HG03457 (cell line): ENCODE data around the gene SMOC1.

Experiments
- ATAC-seq: cut with Tn5 transposase; IDR thresholded peaks from one replicate; pipeline ENCODE4 v1.9.1; 2021; ENCODE audit warnings: moderate number of reproducible peaks; ENCODE audit not compliant: unreplicated experiment

Gene SMOC1

DNA sequence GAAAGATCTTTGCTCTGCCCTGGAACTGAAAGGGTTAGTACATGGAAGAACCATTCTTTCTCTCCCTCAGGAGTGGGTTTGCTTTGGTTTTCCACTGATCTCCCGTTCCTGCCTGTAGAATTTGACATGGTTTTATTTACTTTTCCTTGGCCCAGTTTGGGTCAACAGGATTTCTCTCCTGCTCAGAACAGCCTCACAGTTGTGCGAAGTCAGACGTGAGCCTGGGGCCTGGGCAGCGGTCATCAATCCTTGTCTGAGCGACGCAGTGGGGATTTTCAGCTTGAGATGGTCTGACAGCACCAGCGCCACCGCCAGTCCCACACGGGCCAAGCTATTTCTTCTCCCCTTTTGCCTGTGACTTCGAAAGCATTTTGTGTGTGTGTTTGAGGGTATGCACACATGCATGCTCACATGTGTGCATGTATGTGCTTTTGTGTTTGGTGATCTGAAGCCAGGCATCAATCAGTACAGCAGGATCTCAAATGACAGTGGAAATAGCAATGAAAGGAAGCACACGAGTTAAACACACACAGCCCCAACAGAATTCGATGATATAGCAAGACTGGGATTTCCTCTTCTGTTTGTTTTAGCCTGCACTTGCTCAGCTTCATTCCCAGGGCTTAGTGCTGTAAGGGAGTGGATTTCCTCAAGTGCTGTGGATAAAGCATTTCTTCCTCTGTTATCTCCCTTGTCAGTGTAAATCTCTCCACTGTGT, 58.3 kb downstream of the SMOC1 start:
- ATAC-seq: no peak

DNA sequence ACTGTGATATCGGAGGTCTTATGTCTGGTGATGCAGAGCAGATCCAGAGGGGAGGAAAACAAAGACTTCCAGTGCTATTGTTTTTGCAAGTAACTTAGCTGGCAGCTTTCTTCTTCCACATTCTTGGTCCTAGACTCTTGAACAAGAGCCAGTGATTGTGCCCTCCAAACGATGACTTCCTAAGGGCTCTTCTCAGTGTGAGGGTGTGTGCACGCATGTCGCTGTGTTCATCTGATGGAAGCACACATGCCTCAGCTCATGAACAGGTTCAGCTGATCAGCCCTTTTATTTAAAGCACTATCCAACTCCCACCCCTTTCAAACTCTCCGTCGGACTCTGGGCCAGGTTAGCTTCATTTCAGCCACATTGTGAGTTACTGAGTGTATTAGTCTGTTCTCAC, 59.5 kb downstream of the SMOC1 start:
- ATAC-seq: no peak

DNA sequence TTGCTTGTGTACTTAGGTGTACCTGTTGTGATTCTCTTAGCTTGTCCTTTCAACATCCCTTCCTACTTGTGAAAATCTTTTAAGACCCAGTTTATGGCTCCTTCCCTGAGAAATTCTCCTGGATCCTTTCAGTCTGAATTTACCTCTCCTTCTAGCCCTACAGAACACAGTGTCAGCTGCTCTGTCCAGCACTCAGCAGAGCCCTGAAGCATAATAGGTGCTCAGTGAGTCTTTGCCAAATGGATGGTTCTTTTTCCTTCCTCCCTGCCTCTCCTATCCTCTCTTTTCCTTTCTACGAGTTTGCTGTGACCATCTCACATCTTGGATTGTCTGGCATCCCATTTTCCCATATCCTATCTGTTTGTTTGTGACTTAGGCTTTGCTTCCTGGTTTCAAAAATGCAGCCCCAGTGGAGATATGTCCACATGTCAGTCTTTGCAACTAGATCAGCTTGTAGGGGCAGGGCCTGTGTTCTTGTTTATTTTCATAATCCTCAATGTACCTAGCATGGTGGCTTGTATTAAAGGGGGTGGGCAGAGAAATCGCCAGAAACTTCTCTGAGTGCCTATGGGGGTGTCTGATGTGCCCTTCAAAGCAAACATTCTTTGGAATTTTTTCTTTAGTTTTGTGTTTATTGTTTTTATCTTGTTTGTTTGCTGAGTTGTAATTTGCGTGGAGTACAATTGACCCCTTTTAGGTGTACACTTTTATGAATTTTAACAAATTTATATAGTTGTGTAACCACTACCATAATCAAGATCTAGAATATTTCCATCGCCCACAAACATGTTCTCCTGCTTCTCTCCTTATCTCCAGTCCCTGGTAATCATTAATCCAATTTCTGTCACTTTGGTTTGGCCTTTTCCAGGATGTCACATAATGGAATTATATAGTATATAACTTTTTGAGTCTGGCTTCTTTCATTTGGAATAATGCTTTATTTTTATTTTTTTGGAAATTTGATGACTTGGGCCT, 62.8 kb downstream of the SMOC1 start:
- no peak for ATAC-seq

DNA sequence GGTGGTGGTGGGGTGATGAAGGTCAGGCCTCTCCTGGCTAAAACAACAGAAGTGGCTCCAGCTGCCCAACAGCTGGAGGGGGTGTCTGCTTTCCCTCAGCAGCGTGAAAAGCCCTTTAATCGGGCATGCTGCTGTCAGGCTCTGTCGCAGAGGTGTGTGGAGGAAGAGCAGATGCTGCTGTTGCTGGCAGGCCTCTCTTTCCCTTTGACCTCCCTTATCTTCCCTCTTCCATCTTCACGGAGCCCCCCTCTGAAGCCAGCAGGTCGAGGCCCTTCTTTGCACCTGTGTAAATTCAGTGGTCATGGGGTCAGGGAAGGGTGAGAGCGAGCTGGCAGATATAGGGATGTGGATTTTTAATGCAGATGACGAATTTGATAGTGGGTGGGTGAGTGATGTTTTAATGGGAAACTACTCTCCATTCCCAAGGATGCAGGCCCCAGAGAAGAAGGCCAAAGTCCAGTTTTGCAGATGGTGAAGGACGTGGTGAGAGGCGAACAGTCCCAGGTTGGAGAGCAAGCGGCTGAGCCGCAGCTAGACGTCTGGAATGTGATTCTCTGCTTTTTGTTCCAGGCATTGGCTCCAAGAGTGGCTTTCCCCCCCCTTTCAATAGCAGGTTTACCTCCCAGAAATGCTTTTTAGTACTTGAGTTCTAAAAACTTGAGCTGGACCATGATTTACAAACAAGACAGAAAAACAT, 64.0 kb downstream of the SMOC1 start:
- ATAC-seq: no peak

DNA sequence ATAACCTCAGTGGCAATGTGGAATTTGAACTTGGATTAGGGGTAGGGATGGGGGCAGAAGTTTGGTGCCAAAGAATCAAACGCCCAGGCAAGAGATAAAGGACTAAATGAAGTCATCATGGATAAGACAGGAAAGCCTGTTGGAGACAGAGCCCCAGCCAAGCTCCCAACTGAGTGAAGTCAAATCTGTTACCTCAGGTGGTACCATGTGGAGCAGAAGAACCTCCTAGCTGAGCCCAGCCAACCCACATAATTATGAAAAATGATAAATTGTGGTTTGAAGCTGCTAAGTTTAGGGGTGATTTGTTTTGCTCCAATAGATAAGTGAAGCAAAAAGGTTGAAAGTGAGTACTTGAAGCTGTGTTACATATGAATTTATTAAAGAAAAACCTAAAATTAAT, 66.1 kb downstream of the SMOC1 start:
- ATAC-seq: no peak

DNA sequence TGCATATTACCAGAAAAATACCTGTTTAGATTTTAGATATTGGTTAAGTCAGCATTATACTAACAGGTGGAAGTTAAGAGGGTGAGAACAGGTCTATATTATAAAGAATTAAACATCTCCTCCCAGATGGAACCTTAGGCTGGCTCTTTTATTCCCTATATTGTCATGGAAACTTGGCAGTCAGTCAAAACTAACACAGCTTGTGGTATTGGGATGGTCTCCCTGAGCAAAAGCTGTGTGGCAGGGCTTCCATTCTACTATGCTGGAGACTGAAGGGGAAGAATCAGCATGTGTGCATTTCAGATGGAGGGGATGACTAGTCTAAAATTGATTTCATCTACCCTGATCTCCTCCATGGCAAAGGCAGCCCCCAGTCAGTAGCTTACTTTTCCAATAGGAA, 66.7 kb downstream of the SMOC1 start:
- ATAC-seq: no peak

DNA sequence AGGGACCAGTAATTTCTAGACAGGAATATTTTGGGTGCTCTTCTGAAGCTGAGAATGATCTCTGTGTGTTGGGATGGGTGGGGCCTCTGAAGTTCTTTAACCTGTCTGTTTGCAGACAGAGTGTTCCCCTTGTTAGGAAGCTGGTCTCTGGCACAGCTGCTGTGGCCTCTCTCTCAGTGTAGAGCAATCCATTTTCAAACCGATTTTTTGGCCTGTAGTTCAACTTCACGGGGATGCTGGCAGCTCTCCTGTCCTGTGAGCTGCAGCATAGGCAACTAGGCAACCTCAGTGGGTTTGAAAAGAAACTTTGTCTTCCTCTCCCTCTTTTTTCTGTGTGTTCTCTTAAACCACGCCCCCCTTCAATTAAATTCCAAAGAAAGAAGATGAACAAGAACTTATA, 69.1 kb downstream of the SMOC1 start:
- no peak for ATAC-seq

DNA sequence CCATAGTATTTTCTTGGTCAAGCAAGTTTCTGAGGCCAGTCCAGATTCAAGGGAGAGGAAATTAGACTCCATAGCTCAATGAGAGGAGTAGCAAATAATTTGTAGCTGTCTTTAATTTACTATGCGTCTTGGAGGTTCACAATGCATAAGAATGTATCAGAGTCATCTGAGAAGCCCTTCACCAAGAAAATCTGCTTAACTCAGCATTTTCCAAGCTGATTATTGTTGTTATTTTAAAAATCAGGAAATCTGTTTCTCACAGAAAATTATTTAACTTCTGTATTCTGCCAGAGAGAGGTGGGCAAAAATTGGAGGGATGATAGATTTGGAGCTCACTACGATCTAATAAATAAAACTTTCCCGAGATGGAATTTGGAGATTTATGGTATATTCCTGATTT, 72.0 kb downstream of the SMOC1 start:
- ATAC-seq: no peak

DNA sequence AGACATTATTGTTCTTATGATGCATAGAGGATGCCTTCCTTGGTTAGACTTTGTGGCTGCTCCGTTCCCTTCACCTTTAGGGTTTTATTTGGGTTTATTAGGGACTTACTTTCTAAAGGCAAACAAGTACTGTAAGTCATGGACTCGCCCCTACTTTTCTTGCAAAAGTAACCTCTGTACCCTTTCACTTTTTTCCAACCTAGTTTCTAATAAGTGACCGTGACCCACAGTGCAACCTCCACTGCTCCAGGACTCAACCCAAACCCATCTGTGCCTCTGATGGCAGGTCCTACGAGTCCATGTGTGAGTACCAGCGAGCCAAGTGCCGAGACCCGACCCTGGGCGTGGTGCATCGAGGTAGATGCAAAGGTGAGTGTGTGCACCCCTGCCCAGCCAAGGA, 72.7 kb downstream of the SMOC1 start:
- no peak for ATAC-seq

DNA sequence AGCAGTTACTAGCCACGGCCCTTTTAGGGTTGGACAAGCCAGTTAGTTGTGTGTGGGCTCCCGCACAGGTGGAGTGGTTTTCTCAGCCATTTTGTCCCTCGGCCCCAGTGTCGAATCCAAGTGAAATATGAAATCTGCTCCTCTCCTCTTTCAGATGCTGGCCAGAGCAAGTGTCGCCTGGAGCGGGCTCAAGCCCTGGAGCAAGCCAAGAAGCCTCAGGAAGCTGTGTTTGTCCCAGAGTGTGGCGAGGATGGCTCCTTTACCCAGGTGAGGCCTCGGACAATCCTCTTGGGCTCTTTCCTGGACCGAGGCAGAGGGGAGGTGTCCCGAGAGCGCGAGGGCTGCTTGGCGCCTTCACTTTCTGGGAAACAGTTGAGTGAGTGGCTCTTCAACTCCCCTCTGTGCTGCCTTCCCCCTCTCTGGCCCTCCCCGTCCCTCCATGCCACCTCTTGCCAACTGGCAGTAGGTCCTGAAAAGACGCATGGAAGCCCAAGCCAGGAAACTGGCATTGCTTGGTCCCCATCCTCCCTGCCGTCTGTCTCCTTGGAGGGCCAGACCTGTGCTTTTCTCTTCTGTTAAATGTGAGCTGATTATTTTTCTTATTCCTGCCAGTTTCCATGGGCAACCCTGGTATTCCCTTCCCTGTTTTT, 74.2 kb downstream of the SMOC1 start:
- ATAC-seq: no peak

DNA sequence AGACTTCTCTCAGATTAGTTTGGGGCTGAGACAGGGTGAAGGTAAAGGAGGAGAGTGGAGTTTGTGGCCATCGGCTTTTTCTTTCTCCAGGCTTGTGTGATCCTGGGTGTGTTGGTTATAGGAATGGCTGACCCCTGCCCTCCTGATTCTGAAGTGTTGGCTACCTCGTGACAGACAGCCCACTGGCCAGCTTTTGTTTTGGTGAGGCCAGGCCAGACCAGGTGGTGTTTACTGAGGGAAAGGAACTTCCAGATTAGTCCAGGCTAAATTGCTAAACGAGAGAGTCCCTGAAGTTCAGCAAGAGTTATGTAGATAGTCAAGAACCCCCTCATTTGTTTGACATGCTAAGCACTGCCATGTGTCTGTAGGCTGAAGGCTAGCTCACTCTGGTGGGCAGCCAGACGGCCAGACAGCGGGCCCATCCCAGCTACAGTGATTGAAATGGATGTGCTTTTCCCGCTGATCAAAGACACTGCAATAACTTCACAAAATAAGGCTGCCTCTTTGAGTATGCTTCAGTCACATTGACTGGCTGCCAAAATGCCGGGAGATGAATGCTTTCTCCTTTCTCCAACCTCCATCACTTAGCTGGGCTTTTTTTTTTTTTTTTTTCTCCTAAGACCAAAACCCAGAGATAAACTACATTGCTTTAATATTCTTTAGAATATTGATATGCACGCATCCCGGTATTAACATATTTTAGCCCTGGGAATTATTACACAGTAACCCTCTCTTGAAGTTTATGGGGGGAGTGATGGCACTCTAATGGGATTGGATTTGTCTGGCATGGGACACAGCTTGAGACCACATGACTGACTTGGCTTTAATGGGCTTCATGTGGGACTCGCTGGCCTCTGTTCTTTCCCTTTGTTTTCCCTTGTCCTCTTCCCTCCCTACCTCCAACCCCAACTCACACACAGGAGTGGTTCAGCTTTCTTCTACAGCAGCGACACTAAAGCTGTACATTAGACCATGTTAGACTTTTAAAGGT, 76.9 kb downstream of the SMOC1 start:
- no peak for ATAC-seq

DNA sequence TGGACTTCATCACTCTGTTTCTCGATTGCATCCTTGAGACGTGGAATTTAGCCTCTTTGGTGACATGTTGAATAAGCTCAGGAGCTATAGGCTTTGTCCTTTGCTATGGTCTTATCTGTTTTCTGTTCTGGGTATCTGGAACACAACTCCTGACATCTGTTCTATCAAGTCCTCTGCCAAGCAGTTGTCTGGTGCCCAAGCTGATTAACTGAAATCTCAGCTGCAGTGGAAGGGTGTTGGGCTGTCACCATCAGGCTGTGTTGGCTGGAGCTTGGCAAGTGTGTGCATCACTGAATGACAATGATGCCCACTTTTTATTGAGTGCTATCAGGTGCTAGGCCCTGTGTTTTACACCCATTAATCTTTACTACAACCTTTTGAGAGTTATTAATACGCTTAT, 77.8 kb downstream of the SMOC1 start:
- ATAC-seq: no peak

DNA sequence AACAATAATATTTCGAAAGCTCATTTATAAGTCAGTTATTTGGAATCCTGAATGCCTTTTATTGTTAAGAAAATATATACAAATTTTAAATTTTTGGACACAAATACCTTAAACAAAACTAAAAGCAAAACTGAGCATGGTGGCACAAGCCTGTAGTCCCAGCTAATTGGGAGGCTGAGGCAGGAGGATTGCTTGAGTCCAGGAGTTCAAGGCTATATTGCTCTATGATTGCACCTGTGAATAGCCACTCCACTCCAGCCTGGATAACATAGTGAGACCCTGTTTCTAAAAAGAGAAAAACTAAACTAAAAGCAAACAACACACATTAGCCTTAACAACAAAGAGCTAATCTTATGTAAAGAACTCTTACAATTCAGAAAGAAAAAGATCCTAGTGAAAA, 78.8 kb downstream of the SMOC1 start:
- no peak for ATAC-seq

DNA sequence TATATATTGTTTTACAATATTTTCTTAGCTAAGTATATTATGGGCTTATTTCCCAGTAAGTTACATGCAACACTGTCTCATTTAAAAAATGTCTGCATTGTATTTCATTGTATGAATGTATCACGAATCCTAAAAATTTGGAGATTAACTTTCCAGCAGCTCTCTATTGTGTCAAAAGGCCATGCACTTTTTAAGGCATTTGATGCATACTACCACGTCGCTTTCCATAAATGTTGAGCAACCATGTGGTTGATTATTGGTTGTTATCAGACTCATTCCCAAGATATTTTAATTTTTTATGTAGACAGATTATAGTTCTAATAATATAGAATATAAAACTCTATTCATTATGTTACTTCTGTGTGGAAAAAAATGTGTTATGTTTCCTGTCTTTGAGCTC, 79.9 kb downstream of the SMOC1 start:
- no peak for ATAC-seq

DNA sequence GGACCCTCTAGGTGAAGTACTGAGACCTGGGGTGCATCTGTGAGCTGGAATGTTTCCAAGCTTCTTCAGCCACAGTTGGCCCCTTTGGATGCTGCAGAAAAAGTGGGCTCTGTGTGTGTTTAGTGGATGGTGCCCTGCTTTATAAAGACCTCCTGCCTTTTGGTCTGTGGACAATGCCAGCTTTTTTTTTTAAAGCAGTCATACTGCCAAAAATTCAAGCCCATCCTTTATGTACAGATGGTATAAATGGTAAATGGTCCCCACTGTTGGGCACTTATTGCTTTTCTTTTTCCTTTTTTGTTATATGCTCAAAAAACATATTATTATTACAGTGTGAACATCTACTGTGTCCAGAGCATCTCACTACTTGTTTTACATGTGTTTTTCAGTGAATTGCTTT, 81.1 kb downstream of the SMOC1 start:
- ATAC-seq: no peak

DNA sequence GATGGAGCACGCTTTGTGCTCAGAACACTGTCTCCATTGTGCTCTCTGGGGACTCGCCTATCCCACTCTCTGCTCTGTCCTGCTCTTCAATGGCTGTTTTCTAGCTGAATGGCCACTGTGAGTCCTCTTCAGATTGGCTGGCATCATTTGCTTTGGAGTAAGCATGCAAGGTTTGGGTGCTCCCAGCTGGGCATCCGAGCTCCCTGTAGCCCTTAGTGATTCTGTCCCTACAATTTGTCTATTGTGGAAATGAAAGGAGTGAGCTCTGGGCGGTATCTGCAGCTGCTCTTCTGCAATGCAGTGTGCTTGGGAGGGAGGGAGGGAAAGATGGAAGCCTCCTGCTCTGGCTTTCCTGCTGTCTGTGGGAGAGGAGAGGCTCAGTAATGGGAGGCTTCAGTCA, 84.8 kb downstream of the SMOC1 start:
- ATAC-seq: no peak

DNA sequence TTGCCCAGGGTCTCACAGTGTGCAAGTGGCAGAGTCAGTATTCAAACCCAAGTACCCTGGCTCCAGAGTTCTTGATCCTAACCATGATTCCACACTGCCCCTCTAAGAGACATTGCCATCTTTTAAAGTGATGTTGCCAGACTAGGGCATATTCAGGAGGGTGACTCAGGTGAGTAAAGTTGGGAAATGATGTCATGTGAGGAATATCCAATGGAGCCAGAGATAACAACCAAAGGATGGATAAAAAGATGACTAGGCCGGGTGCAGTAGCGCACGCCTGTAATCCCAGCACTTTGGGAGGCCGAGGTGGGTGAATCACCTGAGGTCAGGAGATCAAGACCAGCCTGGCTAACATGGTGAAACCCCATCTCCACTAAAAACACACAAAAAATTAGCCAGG, 85.6 kb downstream of the SMOC1 start:
- no peak for ATAC-seq

DNA sequence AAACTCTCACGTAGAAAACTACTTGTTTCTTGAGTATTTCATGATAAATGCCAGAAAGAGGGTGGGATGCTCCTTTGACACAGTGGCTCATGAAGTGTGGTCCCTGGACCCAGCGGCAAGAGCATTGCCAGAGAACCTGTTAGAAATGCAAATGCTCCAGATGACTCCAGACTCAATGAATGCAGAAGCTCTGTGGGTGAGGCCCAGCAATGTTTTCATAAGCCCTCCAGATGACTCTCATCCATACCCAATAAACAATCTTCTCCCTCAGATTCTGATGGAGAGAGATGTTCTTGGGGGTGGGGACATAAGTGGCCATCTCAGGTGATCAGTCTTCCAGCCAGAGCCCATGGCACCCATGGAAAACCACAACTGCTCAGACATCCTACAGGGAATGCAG, 88.9 kb downstream of the SMOC1 start:
- ATAC-seq: no peak

DNA sequence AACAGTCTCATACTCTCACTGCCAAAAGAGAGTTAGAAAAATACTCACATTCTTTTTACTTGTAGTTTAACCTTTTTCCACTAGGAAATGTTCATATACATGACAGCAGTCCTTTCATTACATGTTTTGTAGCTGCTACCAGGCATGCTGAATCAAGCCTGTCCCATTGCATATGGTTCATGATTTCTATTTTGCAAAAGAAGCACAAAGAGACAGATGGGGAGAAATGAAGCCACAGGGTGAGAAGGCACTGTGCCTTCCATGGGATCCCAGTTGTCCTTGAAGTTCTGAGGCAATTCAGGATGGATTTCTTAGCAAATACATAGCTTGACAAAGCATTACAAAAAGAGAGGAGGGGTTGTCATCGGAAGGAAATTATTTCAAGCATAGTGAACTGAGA, 89.5 kb downstream of the SMOC1 start:
- ATAC-seq: no peak

DNA sequence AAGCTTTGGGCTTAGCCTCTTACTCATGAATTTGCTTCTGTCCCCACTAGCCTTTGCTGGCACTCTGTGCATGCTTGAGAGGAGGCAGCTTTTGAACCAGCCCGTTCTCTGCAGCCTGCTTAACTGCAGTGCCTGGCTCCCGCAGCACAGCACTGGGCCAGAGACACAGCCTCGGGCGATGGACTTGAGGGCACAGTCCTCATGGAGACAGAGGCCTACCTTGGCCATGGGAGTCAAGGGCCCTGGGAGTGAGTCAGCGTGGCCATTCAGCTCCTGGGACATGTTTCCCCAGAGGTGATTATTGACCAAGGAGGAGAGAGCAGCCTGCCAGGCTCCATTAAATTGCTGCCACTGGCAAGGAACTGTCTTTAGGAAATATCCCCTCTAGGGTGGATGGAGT, 93.5 kb downstream of the SMOC1 start:
- ATAC-seq: no peak
